Measurements from ENCODE around the gene NARF.
A peak's percentile ranks its signal among the peaks of the same experiment; 100 is the strongest.

NARF gene

GRCh38 chr17:82477934-82478333 is 19.4 kb downstream of the NARF start:
- DNase-seq = no peak

GRCh38 chr17:82479602-82480001 is 21.1 kb downstream of the NARF start:
- no peak for DNase-seq

GRCh38 chr17:82480318-82480717 is 21.8 kb downstream of the NARF start:
- DNase-seq = no peak

- no peak for DNase-seq
Measured at GRCh38 chr17:82483204-82483660, 24.7 kb downstream of the NARF start.

GRCh38 chr17:82483836-82484235 is 25.3 kb downstream of the NARF start:
- no peak for DNase-seq

GRCh38 chr17:82486231-82487094 is 27.9 kb downstream of the NARF start:
- DNase-seq = peak in 1 of 5 donors; percentile 58

- no peak for DNase-seq
Measured at GRCh38 chr17:82487910-82488309, 29.4 kb downstream of the NARF start.

- no peak for DNase-seq
Measured at GRCh38 chr17:82489117-82489516, 30.6 kb downstream of the NARF start.

- DNase-seq = no peak
Measured at GRCh38 chr17:82489851-82490511, 31.4 kb downstream of the NARF start.

GRCh38 chr17:82490512-82491195 is 32.1 kb downstream of the NARF start:
- DNase-seq = no peak

- no peak for DNase-seq
Measured at GRCh38 chr17:82491196-82491530, 32.6 kb downstream of the NARF start.

GRCh38 chr17:82491533-82491932 is 33.0 kb downstream of the NARF start:
- no peak for DNase-seq

GRCh38 chr17:82492643-82493225 is 34.2 kb downstream of the NARF start:
- no peak for DNase-seq

- DNase-seq = no peak
Measured at GRCh38 chr17:82493226-82493781, 34.8 kb downstream of the NARF start.

- DNase-seq = peak; percentile 66 to 90 (median 78)
Measured at GRCh38 chr17:82494236-82495055, 35.9 kb downstream of the NARF start.

- no peak for DNase-seq
Measured at GRCh38 chr17:82495844-82496528, 37.4 kb downstream of the NARF start.

GRCh38 chr17:82496529-82497434 is 38.2 kb downstream of the NARF start:
- DNase-seq = peak; percentile 78 to 92 (median 85)

- peak in 4 of 5 donors; percentile 26 to 43 (median 38) for DNase-seq
Measured at GRCh38 chr17:82497483-82498405, 39.2 kb downstream of the NARF start.

- no peak for DNase-seq
Measured at GRCh38 chr17:82502207-82502606, 43.7 kb downstream of the NARF start.

All from T-helper 1 cell (primary cell).